SHP77 treated with DMSO at 0.1 percent for 48 hours (cell line): ENCODE measurements around the gene CD200.
"Not testable (repeated sequence)": the region's sequence is repeated elsewhere in the genome, so short reads cannot be mapped to it uniquely, and the experiment has no call there.

Experiments
- DNase-seq: peaks from one replicate; lab custom pipeline; 2025; lab: John Stamatoyannopoulos, UW

The CD200 gene

DNA sequence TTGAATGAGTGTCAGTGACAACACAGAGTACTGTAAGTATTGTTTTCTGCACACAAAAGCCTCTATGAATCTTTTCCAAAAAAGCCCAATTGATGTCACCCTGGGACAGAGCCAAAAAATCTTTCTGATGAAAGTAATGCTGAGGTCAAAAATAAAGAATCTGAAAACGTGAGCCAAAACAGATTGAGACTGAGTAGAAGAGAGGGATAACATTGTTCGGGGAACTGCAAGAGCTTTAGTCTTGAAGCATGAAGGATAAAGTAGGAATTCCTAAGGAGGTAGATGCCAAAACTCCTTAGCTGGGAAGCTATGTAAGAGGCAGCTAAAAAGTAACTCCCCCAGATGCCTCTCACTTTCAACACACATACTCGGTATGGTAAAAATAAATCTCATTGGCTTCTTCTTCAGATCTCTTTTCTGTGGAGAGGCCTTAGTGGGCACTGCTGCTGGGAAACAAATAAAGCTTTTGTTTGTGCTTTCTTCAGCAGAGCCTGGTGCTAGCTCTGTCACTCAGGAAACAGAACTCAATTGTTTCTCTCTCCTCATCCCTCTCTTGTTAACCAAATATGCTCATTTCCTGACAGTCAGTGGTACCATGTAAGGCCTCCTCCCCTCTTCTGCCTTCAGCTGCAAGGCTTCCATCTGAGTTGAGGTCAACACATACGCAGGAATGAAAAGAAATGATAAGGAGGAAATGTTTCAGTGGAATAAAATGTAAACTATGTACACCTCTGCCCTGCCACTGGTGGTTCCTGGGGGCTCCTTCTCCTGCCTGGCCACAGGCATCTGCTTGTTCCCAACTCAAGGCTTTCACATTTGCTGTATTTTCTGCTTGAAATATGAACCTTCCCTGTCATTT lies 58.1 kb downstream of the CD200 start:
- no peak for DNase-seq

DNA sequence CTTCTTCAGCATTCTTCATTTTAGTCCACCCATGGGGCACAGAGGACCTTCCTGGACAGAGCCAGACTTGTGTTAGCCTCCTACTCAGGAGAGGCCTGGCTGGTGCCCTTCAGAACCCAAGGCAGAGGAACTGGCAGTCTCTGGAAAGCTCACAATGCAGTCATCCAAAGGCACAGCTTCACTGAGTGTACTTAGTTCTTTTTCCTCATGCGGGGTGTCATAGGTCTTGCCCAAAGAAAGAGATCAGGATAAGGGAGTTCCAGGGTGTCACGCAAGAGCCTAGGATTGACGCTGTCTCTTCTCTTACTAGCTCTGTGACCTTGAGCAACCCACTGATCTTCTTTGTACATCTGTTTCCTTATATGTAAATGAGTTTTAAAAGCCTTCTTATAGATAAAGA lies 58.7 kb downstream of the CD200 start:
- no peak for DNase-seq

DNA sequence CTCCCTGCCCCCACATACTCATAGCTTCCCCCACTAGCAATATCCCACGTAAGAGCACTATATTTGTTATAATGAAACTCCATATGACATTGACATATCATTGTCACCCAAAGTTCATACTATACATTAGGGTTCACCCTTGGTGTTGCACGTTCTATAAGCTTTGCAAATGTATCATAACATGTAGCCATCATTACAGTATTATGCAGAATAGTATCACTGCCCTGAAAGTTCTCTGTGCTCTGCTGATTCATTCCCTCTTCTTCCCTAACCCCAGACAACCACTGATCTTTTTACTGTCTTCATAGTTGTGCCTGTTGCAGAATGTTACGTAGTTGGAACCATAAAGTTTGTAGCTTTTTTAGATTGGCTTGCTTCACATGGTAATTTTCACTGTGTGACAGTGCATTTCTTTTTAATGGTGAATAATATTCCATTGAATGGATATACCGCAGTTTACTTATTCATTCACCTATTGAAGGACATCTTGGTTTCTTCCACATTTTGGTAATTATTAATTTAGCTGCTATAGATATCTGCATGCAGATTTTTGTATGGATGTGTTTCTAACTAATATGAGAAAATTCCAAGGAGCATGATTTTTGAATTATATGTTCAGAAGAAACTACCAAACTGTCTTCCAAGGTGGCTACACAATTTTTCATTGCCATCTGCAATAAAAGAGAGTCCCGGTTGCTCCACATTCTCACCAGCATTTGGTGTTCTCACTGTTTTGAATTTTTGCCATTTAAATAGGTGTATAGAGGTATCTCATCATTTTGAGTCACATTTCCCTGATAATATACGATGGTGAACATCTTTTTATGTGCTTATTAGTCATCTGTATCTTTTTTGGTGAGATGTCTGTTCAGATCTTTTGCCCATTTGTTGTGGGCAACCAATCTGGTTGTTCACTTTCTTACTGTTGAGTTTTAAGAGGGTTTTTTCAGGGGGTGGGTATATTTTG lies 59.7 kb downstream of the CD200 start:
- DNase-seq = no peak

DNA sequence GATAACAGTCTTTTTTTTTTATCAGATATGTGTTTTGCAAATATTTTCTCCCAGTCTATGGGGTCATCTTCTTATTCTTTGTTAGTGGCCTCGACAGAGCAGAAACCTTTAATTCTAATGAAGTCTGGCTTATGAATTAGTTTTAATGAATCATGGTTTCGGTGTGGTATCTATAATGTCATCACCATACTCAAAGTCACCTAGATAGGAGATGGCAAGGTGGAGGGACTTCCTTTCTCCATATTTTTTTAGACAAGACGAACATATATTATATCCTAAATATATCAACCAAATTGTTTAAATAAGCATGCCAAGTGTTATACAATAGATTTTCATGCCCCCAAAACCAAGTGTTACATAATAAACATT lies 60.4 kb downstream of the CD200 start:
- DNase-seq = no peak

DNA sequence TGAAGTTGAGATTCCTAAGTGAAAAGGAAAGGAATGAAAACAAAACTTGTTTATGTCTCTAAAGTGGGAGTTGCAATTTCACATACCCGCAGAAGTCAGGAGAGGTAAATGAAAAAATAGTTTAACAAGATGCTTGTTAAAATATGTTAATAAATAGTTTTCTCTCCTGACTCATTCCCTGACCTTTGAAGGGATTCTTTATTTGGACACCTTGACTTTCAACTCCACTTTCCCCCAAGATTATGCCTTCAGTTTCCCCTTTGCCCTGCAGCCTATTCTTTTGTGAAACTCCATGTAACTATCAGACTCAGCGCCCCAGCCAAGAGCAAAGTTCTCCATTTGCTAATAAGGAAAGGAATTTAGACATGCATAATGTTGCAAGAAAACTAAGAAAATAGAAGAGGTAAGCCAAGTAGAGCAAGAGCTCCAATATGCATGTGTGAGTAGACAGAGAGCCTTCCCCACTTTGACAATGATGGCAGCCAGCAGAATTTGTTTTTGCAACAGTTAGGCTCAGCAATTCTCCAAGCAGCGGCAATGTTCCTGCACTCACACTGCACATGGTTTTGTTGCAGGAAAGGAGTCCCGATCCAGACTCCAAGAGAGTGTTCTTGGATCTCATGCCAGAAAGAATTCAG lies 61.2 kb downstream of the CD200 start:
- DNase-seq = no peak

DNA sequence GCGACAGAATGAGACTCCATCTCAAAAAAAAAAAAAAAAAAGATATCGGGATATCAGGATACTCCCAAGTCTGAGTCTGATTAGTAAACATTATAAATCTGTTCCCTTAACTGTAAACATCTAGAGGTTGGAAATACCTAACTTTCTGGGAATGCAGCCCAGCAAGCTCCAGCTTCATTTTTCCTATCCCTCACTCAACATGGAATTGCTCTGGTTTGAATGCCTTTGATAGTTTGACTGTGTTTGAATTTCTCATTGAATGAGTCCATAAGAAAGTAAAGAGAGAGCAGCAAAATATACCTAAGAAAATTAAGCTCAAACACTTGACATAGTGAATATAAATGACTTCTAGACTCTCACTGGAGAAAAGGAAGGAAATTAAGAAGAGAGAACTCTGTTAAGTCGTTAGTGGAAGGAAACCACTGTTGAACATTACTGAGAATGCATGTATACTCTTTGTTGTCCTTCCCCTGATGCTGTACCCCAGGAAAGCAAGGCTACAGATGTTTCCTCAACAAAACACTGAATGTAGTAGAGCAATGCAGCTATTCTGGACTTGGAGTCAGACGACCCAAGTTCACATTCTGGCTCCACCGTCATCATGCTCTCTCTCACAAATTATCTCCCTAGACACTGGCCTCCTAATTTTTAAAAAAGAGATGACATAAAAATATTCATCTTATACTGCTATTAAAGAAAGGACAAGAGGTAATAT lies 62.4 kb downstream of the CD200 start:
- no peak for DNase-seq

DNA sequence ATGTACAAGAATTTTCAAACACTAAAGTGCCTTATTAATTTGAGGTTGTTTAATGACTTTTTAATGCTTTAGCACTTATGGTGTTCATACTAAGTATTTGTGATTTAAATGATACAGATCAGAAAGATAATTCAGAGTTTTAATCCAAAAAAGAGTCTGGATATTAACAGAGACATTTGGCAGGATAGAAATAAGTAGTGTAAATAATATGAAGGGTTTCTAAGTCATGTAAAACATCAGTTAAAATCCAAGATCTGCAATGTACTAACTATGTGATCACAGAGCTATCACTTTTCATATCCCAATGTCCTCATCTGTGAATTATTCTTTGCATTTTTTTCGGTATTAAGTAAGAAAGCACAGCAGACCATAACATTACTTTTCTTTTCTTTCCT lies 62.9 kb downstream of the CD200 start:
- DNase-seq = no peak

DNA sequence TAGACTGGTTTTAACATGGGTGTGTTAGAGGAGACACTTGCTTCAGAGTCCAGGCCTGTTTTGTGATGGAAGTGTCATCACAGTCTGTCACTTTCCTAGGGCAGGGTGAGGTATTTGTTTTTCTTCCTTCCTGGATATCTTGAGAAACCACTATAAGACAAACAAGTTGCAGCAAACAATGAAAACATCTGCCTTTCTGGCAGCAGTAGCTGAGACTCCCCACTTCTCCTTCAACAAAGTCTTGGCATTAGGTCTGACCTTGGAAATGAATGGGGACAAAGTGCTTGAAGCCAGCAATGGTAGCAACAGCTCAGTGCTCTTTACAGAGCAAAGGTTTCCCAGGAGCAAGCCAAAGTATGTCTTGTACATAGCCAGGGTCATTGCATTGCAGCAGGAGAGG lies 64.6 kb downstream of the CD200 start:
- no peak for DNase-seq

DNA sequence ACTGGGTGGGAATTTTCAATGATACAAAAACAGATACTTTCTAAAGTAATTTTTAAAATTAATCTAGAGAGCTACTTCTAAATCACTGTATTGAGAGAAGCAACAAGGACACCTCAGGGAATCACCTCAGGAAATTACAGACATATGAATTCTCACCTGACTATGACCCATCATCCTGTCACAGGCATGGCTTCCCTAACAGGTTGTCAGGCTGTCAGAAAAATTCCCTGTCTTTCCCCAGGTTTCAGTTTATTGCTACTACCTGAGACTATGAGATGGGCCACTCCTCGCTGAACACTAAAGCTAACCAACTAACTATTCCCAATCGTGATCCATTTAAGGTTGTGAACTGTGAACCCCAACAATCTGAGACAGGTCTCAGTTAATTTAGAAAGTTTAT lies 66.1 kb downstream of the CD200 start:
- DNase-seq = no peak

DNA sequence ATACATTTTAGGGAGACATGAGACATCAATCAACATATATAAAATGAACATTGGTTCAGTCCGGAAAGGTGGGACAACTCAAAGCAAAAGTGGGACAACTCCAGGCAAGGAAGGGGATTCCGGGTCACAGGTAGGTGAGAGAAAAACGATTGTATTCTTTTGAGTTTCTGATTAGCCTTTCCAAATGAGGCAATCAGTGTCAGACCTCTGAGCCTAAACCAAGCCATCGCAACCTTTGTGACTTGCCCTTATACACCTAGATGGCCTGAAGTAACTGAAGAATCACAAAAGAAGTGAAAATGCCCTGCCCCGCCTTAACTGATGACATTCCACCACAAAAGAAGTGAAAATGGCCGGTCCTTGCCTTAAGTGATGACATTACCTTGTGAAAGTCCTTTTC lies 66.6 kb downstream of the CD200 start:
- DNase-seq = not testable (repeated sequence)

DNA sequence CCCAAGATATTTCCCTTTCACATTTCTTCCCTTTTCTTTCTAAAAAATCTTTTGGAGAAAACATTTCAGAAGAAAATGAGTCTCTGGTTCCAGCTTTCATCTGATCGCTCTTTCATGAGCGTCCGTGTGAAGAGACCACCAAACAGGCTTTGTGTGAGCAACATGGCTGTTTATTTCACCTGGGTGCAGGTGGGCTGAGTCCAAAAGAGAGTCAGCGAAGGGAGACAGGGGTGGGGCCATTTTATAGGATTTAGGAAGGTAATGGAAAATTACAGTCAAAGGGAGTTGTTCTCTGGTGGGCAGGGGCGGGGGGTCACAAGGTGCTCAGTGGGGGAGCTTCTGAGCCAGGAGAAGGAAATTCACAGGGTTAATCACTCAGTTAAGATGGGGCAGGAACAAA lies 67.4 kb downstream of the CD200 start:
- not testable (repeated sequence) for DNase-seq

DNA sequence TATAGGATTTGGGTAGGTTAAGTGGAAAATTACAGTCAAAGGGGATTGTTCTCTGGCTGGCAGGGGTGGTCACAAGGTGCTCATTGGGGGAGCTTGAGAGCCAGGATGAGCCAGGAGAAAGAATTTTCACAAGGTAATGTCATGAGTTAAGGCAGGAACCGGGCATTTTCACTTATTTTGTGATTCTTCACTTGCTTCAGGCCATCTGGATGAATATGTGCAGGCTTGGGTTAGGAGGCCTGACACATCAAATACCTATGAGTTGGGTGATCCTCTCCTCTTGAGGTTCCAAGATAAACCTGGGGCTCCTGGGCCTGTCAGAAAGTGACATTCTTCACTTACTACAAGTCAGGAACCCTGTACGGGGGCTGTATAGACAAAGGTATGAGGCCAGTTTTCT lies 68.7 kb downstream of the CD200 start:
- DNase-seq = no peak

DNA sequence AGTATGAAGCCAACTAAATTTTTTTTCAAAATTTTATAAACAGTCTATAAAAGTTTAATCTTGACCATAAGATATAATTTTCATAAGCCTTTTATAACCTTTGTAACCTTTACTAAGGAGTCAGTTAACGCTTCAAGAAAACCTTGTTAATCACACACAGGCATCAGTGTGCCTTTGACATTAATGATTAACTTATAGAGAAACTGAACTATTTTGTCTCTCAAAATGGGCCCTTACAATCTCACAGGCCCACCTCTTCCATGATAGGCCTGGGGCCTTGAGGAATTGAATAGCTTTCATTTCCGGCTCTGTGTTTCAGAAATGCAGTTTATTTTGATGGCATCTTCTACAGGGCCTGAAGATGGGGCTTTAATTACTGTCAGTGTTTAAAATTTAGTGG lies 70.1 kb downstream of the CD200 start:
- DNase-seq = no peak

DNA sequence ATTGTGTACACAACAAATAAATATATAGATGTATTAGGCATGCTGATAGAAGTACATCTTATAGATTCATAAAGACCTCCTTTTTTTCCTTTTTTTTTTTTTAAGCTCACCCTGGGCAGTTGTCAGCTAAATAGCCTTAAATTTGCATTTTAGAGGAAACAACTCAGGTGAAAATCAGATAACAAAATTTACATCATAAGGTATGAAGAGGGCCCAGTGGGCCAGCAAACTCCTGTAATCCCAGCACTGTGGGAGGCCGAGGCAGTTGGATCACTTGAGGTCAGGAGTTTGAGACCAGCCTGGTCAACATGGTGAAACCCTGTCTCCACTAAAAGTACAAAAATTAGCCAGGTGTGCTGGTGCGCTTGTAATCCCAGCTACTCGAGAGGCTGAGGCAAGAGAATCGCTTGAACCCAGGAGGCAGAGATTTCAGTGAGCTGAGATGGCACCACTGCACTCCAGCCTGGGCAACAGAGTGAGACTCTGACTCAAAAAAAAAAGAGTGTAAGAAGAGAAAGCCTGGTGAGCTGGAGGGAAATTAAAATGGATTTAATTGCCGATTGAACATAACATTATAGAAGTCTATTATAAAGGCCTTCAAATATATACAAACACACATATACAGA lies 72.1 kb downstream of the CD200 start:
- DNase-seq = not testable (repeated sequence)

DNA sequence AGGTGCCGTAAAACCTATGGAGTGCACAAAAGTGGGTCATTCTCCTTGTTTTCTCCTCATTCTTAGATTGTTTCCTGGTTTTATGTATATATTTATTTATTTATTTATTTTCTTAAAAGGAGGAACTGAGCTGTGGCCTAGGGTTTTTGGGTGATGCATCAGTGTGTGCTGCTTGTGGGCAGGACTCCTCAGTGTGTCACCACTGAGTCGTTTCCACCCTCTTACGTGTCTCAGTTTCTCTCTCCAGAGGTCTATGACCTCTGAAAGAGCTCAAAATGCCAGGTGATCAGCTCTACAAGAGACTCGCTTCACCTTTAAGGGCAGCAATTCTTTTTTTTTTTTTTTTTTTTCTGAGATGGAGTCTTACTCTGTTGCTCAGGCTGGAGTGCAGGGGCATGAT lies 72.9 kb downstream of the CD200 start:
- DNase-seq = no peak

DNA sequence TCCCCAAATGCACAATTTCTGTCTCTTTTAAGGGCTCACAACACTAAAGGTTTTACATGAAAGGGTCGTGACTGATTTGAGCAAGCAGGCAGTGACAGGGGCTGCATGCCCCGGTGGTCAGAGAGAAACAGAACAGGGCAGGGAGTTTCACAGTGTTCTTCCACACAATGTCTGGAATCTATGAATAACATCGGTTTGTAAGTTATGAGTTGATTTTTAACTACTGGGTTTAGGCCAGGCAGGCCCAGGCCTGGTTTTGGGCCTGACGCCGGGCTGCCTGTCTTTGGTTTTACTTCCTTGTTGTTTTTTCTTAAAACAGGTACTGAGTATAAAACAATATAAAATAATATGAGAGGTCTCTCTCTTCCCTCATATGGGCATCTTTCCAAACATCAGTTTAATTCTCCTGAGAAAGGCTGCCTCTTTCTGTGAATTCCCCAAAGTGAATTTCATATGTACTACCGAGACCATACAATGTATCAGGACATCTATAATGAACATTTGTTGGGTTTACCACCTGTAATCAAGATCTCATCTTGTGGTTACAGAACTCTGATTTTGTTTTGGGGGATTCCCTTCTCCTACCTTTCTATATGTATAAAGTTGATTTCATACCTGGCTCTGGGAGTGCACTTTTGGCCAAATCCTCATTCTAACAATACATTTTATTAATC lies 74.4 kb downstream of the CD200 start:
- no peak for DNase-seq

DNA sequence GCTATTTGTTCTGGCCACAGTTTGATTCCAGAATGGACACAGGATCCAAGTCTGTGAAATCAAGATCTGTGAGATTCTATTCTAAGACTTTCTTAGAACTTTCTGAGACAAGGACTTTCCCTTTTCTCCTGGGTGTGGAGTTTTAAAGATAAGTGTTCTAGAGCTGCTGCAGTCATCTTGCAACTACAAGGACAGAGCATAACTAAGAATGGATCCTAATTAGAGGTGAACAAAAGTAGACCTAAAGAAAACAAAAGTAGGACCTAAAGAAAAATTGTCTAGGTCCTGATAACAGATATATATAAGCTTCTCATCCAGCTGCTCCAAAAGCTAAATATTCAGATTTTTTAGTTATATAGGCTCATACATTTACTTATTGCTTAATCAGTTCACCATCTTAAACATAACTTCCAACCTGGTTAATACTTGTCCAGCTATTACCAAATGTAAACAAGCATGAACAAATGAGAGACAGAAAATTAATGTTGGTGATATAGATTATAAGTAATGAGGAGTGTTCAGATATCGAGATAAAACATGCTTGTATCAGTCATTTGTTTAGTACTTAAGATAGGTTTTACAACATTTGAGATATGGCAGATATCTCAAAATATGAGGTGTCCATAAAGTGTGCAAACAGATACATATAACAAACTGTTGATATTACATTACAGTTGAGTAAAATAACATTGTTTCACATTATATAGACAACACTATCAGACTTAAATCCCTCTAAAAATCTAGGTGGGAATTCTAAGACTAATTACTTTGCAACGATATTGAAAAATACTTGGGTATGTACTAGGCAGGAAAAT lies 75.1 kb downstream of the CD200 start:
- no peak for DNase-seq

DNA sequence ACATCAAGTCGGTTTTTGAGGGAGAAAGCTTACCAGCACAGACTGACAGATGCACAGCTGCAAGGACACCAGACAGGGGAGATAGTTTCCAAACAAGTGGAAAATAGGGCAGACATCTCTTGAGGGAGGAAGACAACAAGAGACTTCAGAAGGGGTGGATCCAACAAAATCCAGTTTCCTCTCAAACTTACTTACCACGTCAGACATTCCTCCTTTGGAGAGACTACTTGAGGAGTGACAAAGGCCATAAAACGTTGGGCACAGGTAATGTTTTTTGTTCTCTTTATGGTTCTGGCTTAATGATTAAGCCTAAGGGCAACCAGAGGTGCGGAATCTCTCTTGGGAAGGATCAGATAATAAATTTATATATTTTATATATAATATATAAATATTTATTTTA lies 76.1 kb downstream of the CD200 start:
- no peak for DNase-seq

DNA sequence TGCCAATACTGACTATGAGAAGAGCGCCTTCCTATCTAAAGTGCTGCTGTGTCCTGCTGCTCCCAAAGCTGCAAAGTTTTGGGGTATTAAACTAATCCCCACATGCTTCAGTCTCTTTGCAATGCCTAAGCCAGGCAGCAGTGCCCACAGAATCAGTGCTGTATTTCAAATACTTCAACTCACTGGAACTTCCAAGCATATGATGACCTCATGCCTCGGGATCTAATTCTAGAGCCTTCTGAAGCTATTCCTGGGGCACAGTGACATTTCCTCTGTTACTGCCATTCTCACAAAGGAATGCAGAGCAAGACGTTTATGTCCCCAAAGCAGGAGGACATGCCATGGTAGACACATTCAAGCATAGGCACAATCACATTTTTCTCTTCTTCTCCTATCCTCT lies 78.5 kb downstream of the CD200 start:
- DNase-seq = no peak
